GM12892 (cell line): ENCODE data around the gene ZFP64.

ENCODE experiments used
- POLR2AphosphoS5 ChIP-seq: IDR thresholded peaks from 2 replicates; pipeline ENCODE4 v1.6.1; 2011; ENCODE audit warnings: low read depth, low read length, control low read depth
- TAF1 ChIP-seq: IDR thresholded peaks from 2 replicates; pipeline ENCODE4 v1.6.1; 2011; ENCODE audit warnings: low read depth, mild to moderate bottlenecking, control low read depth, low read length, borderline replicate concordance

DNA sequence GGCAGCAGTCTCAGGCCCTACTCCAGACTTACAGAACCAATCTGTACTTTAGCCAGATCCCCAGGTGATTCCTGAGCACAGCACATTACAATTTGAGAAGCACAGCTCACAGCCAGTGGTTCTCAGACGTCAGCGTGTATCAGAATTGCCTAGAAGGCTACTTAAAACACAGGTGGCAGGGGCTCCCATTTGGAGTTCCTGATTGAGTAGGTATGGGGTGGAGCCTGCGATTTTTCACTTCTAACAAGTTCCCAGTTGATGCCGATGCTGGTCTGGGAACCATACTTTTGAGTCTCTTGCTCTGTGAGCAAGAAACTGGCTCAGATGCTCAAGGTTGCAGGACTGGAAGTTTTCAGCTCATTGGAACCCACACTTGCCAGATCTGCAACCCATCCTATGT lies 89.5 kb downstream of the ZFP64 start:
- TF ChIP-seq TAF1, result no peak
- no peak for TF ChIP-seq POLR2AphosphoS5
